Vagina (tissue), 2 donors: ENCODE results near the gene CXCR4.

Experiments used
- POLR2A ChIP-seq, 2 donors: fragments of 450-650 bp; IDR thresholded peaks; one replicate each; pipeline ENCODE4 v1.6.1; 2017; ENCODE audit warnings: antibody characterized with exemption in 2 of 2, mild to moderate bottlenecking in 2 of 2, moderate library complexity in 2 of 2
- POLR2AphosphoS5 ChIP-seq, 2 donors: sonication (generic); formaldehyde crosslinking; IDR thresholded peaks; one replicate each; pipeline ENCODE4 v1.9.0; 2017; ENCODE audit warnings: antibody characterized with exemption in 2 of 2, mild to moderate bottlenecking in 2 of 2, low read depth in 1 of 2; ENCODE audit not compliant: insufficient read depth in 1 of 2
- TF ChIP-seq, protein P1 (sequence below), 3 experiments: fragments of 450-650 bp in 2 of 3; fragments of 200-600 bp in 1 of 3; sonication (generic) in 1 of 3; IDR thresholded peaks; one replicate each; pipeline ENCODE4 v1.5.1; 2017 to 2019; ENCODE audit warnings: antibody characterized with exemption in 3 of 3, mild to moderate bottlenecking in 2 of 3, moderate library complexity in 2 of 3

DNA sequence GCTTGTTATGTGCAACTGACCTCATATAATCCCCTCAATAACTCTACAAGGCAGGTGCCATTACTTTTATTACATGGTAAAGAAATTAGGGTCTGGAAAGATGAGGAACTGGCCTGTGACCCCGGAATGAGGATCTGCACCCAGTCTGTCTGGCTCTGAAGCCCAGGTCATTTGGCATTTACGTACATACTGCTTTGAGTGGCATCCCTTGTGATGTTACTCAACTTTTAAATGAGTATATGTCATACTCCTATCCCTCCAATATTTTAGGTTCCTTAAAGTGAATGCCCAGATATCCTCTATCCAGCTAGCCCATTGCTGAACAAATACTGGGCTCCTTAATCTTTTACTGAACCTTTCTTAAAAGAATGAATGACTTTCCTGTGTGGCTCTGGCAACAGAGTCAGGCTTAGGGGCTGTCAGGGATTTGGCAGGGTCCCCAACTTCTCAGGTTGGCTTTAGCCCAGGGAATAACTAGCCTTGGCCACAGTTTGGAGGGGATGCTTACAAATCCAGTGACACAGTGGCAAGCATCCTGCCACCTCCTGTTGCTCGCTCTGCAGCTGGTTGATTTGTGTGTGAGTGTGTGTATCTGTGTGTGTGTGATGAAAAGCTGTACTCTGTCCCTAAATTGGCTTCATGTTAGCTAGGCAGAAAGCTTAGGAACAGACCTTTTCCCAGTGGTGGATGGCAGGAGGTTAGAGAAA is 3.4 kb upstream of the CXCR4 start:
- TF ChIP-seq, protein P1, sequence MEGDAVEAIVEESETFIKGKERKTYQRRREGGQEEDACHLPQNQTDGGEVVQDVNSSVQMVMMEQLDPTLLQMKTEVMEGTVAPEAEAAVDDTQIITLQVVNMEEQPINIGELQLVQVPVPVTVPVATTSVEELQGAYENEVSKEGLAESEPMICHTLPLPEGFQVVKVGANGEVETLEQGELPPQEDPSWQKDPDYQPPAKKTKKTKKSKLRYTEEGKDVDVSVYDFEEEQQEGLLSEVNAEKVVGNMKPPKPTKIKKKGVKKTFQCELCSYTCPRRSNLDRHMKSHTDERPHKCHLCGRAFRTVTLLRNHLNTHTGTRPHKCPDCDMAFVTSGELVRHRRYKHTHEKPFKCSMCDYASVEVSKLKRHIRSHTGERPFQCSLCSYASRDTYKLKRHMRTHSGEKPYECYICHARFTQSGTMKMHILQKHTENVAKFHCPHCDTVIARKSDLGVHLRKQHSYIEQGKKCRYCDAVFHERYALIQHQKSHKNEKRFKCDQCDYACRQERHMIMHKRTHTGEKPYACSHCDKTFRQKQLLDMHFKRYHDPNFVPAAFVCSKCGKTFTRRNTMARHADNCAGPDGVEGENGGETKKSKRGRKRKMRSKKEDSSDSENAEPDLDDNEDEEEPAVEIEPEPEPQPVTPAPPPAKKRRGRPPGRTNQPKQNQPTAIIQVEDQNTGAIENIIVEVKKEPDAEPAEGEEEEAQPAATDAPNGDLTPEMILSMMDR (IDR thresholded peaks at IDR 0.05), result no peak
- TF ChIP-seq POLR2A (IDR thresholded peaks at IDR 0.05), result no peak
- no peak for TF ChIP-seq POLR2AphosphoS5 (IDR thresholded peaks at IDR 0.05; ENCODE audit: insufficient read depth in 1 of 2, low read depth in 1 of 2)
